Upper lobe of right lung (tissue), 1 donor: ENCODE results near the gene VGLL4. TPM values are rescaled to one million over a fixed set of nuclear protein-coding genes. Genes with fewer than 3 reads are reported as not detected.

Experiments
- ATAC-seq: fragments of 200-7000 bp; cut with Tn5 transposase; one replicate; pipeline ENCODE4 v1.9.1; 2020; ENCODE audit warnings: mild to moderate bottlenecking, moderate library complexity
- DNase-seq: peaks from one replicate; pipeline ENCODE4 v3.0.0-alpha.2; 2020
- H3K27ac ChIP-seq: fragments of 200-600 bp; one replicate; pipeline ENCODE4 v1.8.0; 2022
- H3K27me3 ChIP-seq: fragments of 200-600 bp; one replicate; pipeline ENCODE4 v1.8.0; 2022; ENCODE audit warnings: mild to moderate bottlenecking
- H3K36me3 ChIP-seq: fragments of 200-600 bp; one replicate; pipeline ENCODE4 v1.8.0; 2022
- H3K4me1 ChIP-seq: fragments of 200-600 bp; one replicate; pipeline ENCODE4 v1.8.0; 2022
- H3K4me3 ChIP-seq: fragments of 200-600 bp; one replicate; pipeline ENCODE4 v1.8.0; 2022; ENCODE audit warnings: mild to moderate bottlenecking
- H3K9me3 ChIP-seq: fragments of 200-600 bp; one replicate; pipeline ENCODE4 v1.8.0; 2022
- intact Hi-C: fragments of 100-400 bp; cut with DNase I; formaldehyde crosslinking; loops from one replicate; pipeline ENCODE4 v1.11.0; 2022
- total RNA-seq: library from RNA; stranded (reverse); fragmentation: NEBNext Ultra II Directional; extraction: Animal tissue kit (Norgen Biotek cat#: 25700); gene quantifications from one replicate; pipeline ENCODE4 v1.2.1, GENCODE V29; 2021
- TF ChIP-seq, protein P1 (sequence below): fragments of 200-600 bp; IDR thresholded peaks from one replicate; pipeline ENCODE4 v1.8.0; 2022; ENCODE audit warnings: antibody characterized with exemption
- donor health status: DM: no; HTN: yes; CAD: no; lungs with severe emphysema.

The VGLL4 gene
- total RNA-seq, 1 donor from 2014 or later, result 57.5 TPM

DNA sequence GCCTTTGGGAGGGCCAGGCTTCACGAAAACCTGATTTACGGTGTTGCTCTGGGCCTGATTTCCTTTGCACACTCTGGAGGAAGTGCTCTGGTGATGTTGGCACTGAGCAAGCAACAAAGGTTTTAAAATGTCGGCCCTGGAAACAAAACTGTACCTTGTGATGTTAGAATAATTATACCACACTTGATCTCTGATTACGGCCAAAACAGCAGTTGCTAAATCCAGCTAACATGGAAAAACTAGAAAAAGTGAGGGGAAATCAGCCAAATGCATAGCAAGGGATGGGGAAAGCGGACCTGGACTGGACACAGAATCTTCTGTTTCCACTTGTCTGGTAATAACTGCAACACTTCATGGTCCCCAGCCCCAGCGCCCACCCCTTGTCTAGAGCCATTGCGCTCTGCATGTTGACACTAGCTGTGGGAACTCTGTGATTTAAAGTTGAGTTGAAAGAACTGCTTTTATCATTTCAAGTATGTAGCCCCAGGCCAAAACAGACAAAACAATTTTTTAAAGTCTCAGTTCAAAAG, 120.1 kb downstream of the VGLL4 start:
- TF ChIP-seq, protein P1, sequence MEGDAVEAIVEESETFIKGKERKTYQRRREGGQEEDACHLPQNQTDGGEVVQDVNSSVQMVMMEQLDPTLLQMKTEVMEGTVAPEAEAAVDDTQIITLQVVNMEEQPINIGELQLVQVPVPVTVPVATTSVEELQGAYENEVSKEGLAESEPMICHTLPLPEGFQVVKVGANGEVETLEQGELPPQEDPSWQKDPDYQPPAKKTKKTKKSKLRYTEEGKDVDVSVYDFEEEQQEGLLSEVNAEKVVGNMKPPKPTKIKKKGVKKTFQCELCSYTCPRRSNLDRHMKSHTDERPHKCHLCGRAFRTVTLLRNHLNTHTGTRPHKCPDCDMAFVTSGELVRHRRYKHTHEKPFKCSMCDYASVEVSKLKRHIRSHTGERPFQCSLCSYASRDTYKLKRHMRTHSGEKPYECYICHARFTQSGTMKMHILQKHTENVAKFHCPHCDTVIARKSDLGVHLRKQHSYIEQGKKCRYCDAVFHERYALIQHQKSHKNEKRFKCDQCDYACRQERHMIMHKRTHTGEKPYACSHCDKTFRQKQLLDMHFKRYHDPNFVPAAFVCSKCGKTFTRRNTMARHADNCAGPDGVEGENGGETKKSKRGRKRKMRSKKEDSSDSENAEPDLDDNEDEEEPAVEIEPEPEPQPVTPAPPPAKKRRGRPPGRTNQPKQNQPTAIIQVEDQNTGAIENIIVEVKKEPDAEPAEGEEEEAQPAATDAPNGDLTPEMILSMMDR, result no peak
- DNase-seq (peak; percentile 11), ATAC-seq (no peak)
- Histone ChIP-seq H3K36me3 (no peaks in the 10 kb centered on the region), H3K4me3 (no peak overlapping the region), H3K9me3 (no peaks in the 10 kb centered on the region), H3K4me1 (no peaks in the 10 kb centered on the region), H3K27me3 (no peaks in the 10 kb centered on the region), H3K27ac (no peak overlapping the region)
- intact Hi-C loops, result no loop called here

- Histone ChIP-seq H3K36me3 (no peaks in the 10 kb centered on the region), H3K9me3 (no peaks in the 10 kb centered on the region), H3K27me3 (no peaks in the 10 kb centered on the region), H3K4me1 (no peaks in the 10 kb centered on the region), H3K27ac (no peak overlapping the region), H3K4me3 (no peak overlapping the region)
- no peak for ATAC-seq
- intact Hi-C loops, result no loop called here
- DNase-seq, result no peak
- TF ChIP-seq, protein P1, result no peak
Measured at GRCh38 chr3:11522953-11523571, 120.7 kb downstream of the VGLL4 start.

GRCh38 chr3:11522398-11522715, 121.4 kb downstream of the VGLL4 start:
- ATAC-seq (no peak), DNase-seq (no peak)
- Histone ChIP-seq H3K4me3 (no peak overlapping the region), H3K9me3 (no peaks in the 10 kb centered on the region), H3K36me3 (no peaks in the 10 kb centered on the region), H3K27me3 (no peaks in the 10 kb centered on the region), H3K4me1 (no peaks in the 10 kb centered on the region), H3K27ac (no peak overlapping the region)
- TF ChIP-seq, protein P1, result no peak
- intact Hi-C loops, result no loop called here

GRCh38 chr3:11521167-11521566, 122.5 kb downstream of the VGLL4 start:
- Histone ChIP-seq H3K27ac (no peak overlapping the region), H3K4me3 (no peak overlapping the region), H3K4me1 (no peaks in the 10 kb centered on the region), H3K27me3 (no peaks in the 10 kb centered on the region), H3K9me3 (no peaks in the 10 kb centered on the region), H3K36me3 (no peaks in the 10 kb centered on the region)
- DNase-seq (no peak), ATAC-seq (no peak)
- intact Hi-C loops, result no loop called here
- TF ChIP-seq, protein P1, result no peak

DNA sequence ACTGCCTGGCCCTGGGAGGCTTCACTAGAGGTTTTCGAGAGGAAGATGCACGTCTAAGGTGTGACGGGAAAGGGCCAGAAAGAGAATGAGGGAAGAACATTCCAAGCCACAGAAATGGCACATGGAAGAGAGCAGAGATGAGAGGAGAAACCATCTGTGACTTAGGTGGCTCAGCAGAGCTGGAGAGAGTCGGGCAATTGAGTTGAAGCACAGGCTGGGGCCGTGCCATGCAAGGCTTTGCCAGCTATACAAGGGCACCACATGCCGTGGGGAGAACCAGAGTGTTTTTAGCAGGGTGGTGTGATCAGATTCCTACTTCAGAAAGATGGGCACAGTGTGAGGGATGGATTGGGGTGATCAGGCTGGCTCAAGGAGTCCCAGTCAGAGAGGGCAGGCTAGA, 126.1 kb downstream of the VGLL4 start:
- no peak for DNase-seq
- H3K4me1 ChIP-seq, result peaks cover 19% of the 10 kb centered on the region
- no peaks in the 10 kb centered on the region for H3K27me3 ChIP-seq
- H3K4me3 ChIP-seq, result no peak overlapping the region
- no peak for ATAC-seq
- intact Hi-C loops, result no loop called here
- H3K36me3 ChIP-seq, result no peaks in the 10 kb centered on the region
- no peaks in the 10 kb centered on the region for H3K9me3 ChIP-seq
- H3K27ac ChIP-seq, result no peak overlapping the region
- TF ChIP-seq, protein P1, result no peak
